Central memory CD8-positive, alpha-beta T cell (primary cell): Measurements from ENCODE around the gene ASPM.
"Not testable (repeated sequence)": the region's sequence is repeated elsewhere in the genome, so short reads cannot be mapped to it uniquely, and the experiment has no call there.

Experiments
- ATAC-seq: fragments of 150-1000 bp; cut with Tn5 transposase; replicated peaks from 2 replicates; pipeline ENCODE4 v1.10.0; 2022; ENCODE audit warnings: mild to moderate bottlenecking, moderate FRiP score, moderate number of reproducible peaks; ENCODE audit not compliant: poor library complexity, severe bottlenecking; ENCODE audit errors: extremely low read depth
- DNase-seq, 2 donors: peaks; one replicate each; pipeline ENCODE4 v3.0.0; 2021; ENCODE audit warnings: low spot score in 2 of 2
- H3K27ac Mint-ChIP-seq: one replicate; pipeline ENCODE4 v1.8.0; 2022; ENCODE audit warnings: low read depth, mild to moderate bottlenecking, moderate library complexity, mixed read lengths
- H3K27me3 Mint-ChIP-seq: one replicate; pipeline ENCODE4 v1.8.0; 2022; ENCODE audit warnings: mixed read lengths
- H3K36me3 Mint-ChIP-seq: one replicate; pipeline ENCODE4 v1.8.0; 2022; ENCODE audit warnings: mild to moderate bottlenecking, moderate library complexity, mixed read lengths; ENCODE audit not compliant: insufficient read depth
- H3K4me1 Mint-ChIP-seq: one replicate; pipeline ENCODE4 v1.8.0; 2022; ENCODE audit warnings: mixed read lengths
- H3K4me3 Mint-ChIP-seq: one replicate; pipeline ENCODE4 v1.8.0; 2022; ENCODE audit warnings: mild to moderate bottlenecking, moderate library complexity, mixed read lengths
- H3K9me3 Mint-ChIP-seq: one replicate; pipeline ENCODE4 v1.8.0; 2022; ENCODE audit warnings: mixed read lengths

The ASPM gene

DNA sequence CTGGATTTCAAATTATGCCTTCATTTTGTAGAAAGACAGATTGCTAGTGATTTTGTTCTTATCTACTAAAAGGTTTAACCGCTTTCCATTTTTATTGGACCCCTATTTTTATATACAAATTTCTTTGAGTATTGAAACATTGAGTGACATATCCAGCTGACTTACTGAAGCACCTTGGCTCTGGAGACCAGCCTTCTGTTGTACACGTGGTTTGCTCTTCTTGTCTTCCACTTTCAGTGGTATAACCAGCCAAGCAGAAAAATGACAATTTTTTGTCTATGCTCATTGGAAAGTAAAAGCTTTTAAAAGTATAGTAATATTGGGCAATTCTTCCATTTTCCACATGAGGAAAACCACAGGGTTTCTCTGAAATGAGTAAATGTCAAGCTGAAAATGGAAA lies 83.8 kb downstream of the ASPM start:
- H3K4me1 Mint-ChIP-seq: no peaks in the 10 kb centered on the region
- DNase-seq: no peak
- H3K4me3 Mint-ChIP-seq: no peak overlapping the region
- no peaks in the 10 kb centered on the region for H3K9me3 Mint-ChIP-seq
- no peak overlapping the region for H3K27ac Mint-ChIP-seq
- H3K36me3 Mint-ChIP-seq: peaks cover 3% of the 10 kb centered on the region
- H3K27me3 Mint-ChIP-seq: peaks cover 19% of the 10 kb centered on the region
- no peak for ATAC-seq

GRCh38 chr1:197049100-197049499 lies 97.4 kb downstream of the ASPM start:
- ATAC-seq: no peak

GRCh38 chr1:197042676-197043341 lies 103.7 kb downstream of the ASPM start:
- Mint-ChIP-seq H3K4me3 (no peak overlapping the region), H3K4me1 (no peaks in the 10 kb centered on the region), H3K27ac (no peak overlapping the region), H3K27me3 (peaks cover 49% of the 10 kb centered on the region), H3K36me3 (no peaks in the 10 kb centered on the region), H3K9me3 (no peaks in the 10 kb centered on the region)
- ATAC-seq: no peak
- no peak for DNase-seq

More at GRCh38 chr1:197049100-197049499, 97.4 kb downstream of the ASPM start:
- no peak overlapping the region for H3K27ac Mint-ChIP-seq
- peaks cover 6% of the 10 kb centered on the region for H3K9me3 Mint-ChIP-seq
- no peaks in the 10 kb centered on the region for H3K36me3 Mint-ChIP-seq
- peaks cover 37% of the 10 kb centered on the region for H3K27me3 Mint-ChIP-seq
- no peak for DNase-seq
- H3K4me3 Mint-ChIP-seq: no peak overlapping the region
- H3K4me1 Mint-ChIP-seq: no peaks in the 10 kb centered on the region

DNA sequence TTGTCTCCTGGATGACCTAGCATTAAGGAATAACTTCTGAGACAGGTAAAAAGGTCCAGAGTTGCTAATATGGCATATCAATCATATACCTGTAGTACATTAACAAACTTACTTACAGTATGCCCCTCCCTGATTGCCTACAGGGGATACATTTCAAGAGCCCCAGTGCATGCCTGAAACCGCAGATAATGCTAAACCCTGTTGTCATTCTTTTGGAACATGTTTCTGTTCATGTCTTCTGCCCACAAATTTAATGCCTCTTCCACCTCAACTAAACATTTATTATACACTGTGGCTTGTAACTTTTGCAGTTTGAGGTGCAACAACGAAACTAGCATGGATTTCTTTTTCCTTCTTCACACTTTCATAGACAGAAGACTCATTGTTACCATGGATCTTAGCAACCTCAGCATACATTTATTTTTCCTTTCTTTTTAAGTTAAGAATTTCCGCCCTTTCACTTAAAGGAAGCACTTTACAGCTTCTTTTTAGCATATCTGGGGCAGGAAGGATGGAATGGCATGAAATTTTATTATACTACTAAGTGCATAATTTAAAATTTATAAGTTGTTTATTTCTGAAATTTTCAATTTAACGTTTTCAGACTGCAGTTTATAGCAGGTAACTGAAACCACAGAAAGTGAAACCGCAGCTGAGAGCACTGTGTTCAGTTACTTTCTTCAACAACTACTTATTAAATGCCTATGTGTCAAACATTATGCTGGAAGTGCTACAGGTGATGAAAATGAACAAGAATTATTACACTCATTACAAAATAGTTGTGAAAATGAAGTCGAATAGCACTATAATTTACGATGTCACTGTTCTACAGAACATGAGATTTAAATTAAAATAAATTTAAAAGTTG lies 104.7 kb downstream of the ASPM start:
- H3K4me1 Mint-ChIP-seq: no peaks in the 10 kb centered on the region
- DNase-seq: no peak
- no peaks in the 10 kb centered on the region for H3K9me3 Mint-ChIP-seq
- H3K27me3 Mint-ChIP-seq: peaks cover 45% of the 10 kb centered on the region
- no peaks in the 10 kb centered on the region for H3K36me3 Mint-ChIP-seq
- ATAC-seq: no peak
- H3K4me3 Mint-ChIP-seq: peak overlapping the region; percentile 1
- H3K27ac Mint-ChIP-seq: no peak overlapping the region

DNA sequence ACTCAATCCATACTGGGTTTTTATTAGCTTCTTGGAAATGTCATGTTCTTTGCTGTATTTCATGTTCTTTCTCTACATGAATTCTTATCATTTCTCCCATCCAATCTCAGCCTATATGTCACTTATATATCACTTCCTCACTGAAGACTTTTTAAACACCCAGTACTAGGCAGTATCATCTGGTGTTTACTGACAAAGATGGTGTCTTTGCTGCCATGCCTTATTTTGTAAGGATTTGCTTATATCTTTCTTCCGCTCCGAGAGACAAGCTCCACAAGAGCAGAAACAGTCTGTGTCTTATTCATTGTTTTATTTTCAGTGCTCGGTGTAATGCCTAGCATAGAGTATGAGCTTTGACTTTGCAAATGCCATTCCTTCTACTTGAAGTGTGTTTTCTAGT lies 109.6 kb downstream of the ASPM start:
- Mint-ChIP-seq H3K4me1 (no peaks in the 10 kb centered on the region), H3K27me3 (peaks cover 29% of the 10 kb centered on the region), H3K27ac (no peak overlapping the region), H3K36me3 (no peaks in the 10 kb centered on the region), H3K4me3 (no peak overlapping the region), H3K9me3 (no peaks in the 10 kb centered on the region)
- DNase-seq (no peak), ATAC-seq (no peak)

- H3K4me3 Mint-ChIP-seq, H3K4me1 Mint-ChIP-seq, H3K9me3 Mint-ChIP-seq, H3K36me3 Mint-ChIP-seq, ATAC-seq, H3K27ac Mint-ChIP-seq, DNase-seq: not testable (repeated sequence)
- peaks cover 29% of the 10 kb centered on the region for H3K27me3 Mint-ChIP-seq
Observed at GRCh38 chr1:197034631-197035339, 111.7 kb downstream of the ASPM start.
